Epithelial cell of proximal tubule (primary cell): ENCODE data around the gene CEMIP2. TPM values are rescaled to one million over a fixed set of nuclear protein-coding genes. Genes with fewer than 3 reads are reported as not detected.

ENCODE experiments used
- DNase-seq: peaks from one replicate; pipeline ENCODE4 v3.0.0-alpha.2; 2011; ENCODE audit warnings: low read depth
- H3K4me3 ChIP-seq: 2 replicates; pipeline ENCODE4 v1.5.1; 2011; ENCODE audit warnings: low read depth, mild to moderate bottlenecking, low read length
- total RNA-seq: library from RNA; depleted of rRNA; stranded (reverse); fragments of >200 nt; gene quantifications from 2 replicates; pipeline ENCODE4 v1.2.3, GENCODE V29; 2015
- TF ChIP-seq, protein P1 (sequence below): conservative IDR thresholded peaks from 2 replicates; pipeline ENCODE4 v1.5.1; 2012; ENCODE audit warnings: low read depth, mild to moderate bottlenecking, low read length

The CEMIP2 gene, protein sequence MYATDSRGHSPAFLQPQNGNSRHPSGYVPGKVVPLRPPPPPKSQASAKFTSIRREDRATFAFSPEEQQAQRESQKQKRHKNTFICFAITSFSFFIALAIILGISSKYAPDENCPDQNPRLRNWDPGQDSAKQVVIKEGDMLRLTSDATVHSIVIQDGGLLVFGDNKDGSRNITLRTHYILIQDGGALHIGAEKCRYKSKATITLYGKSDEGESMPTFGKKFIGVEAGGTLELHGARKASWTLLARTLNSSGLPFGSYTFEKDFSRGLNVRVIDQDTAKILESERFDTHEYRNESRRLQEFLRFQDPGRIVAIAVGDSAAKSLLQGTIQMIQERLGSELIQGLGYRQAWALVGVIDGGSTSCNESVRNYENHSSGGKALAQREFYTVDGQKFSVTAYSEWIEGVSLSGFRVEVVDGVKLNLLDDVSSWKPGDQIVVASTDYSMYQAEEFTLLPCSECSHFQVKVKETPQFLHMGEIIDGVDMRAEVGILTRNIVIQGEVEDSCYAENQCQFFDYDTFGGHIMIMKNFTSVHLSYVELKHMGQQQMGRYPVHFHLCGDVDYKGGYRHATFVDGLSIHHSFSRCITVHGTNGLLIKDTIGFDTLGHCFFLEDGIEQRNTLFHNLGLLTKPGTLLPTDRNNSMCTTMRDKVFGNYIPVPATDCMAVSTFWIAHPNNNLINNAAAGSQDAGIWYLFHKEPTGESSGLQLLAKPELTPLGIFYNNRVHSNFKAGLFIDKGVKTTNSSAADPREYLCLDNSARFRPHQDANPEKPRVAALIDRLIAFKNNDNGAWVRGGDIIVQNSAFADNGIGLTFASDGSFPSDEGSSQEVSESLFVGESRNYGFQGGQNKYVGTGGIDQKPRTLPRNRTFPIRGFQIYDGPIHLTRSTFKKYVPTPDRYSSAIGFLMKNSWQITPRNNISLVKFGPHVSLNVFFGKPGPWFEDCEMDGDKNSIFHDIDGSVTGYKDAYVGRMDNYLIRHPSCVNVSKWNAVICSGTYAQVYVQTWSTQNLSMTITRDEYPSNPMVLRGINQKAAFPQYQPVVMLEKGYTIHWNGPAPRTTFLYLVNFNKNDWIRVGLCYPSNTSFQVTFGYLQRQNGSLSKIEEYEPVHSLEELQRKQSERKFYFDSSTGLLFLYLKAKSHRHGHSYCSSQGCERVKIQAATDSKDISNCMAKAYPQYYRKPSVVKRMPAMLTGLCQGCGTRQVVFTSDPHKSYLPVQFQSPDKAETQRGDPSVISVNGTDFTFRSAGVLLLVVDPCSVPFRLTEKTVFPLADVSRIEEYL (N-terminal part only)
- total RNA-seq, result 58.8 and 92.1 TPM in 2 replicates

DNA sequence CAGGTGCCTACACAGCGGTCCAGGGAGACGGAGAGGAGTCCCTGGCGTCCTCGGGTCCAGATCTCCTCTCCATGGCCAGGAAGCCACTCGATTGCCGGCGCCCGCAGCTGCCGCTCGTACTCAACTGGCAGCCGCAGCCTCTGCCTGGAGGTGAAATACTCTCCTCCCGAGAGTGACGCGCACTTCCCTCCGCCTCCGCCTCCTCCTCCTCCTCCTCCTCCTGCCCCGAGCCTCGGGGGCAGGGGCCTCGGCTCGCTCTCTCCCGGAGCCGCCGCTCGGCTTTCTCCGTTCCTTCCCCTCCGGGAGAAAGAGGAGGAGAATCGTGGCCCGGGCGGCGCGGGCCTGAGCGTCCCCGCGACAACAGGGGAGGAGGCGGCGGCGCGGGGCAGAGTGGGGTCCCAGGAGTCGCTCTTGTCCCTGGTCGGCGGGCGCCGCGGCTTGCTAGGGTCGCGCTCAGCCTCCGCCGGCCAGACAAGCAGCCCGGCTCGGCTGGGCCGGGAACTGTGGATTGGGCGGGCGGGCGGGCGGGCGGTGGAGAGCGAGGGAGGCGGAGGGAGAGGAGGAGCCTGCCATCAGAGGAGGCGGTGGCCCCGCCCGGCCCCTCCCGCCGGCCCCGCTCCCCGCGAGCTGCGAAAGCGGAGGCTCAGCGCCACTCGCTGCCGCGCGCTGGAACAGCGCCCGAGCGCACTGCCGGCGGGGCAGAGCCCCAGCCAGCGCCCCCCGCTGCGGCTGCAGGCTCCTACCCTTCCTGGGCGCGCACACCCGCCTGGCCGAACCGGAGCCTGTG lies at the start of gene CEMIP2:
TSS of gene CEMIP2 (minus strand) at position 126 of the 787 bp plus-strand sequence. CDS start 18,140 bp downstream, outside the sequence.
- peak within 1 kb of the TSS; percentile 87 for H3K4me3 ChIP-seq
- no peak for DNase-seq
- TF ChIP-seq, protein P1, sequence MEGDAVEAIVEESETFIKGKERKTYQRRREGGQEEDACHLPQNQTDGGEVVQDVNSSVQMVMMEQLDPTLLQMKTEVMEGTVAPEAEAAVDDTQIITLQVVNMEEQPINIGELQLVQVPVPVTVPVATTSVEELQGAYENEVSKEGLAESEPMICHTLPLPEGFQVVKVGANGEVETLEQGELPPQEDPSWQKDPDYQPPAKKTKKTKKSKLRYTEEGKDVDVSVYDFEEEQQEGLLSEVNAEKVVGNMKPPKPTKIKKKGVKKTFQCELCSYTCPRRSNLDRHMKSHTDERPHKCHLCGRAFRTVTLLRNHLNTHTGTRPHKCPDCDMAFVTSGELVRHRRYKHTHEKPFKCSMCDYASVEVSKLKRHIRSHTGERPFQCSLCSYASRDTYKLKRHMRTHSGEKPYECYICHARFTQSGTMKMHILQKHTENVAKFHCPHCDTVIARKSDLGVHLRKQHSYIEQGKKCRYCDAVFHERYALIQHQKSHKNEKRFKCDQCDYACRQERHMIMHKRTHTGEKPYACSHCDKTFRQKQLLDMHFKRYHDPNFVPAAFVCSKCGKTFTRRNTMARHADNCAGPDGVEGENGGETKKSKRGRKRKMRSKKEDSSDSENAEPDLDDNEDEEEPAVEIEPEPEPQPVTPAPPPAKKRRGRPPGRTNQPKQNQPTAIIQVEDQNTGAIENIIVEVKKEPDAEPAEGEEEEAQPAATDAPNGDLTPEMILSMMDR, result peak; percentile 33

DNA sequence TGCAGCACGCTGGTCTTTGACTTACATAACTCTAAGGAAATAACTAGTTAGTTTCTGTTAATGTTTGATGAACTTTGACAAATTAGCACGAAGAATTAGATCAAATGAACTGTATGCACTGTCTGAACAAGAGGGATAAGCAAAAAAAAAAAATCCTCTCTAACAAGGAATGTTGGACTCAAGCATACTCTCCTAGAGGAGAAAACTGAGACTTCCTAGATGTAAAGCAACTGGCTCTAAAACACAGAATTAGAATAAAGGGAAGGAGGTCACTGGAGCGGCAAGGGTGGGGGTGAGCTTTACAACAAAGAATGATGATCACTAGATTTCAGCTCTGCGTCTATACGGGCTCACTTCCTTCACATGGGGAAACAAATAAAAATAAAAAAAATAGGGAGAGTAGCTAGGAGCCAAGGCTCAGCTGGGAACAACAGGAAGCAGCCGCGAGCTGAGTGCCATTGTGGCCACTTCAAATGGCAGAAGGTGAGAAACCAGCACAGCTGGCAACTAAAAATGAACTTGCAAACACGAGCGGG lies 48.7 kb upstream of the CEMIP2 start:
- DNase-seq, result no peak
- H3K4me3 ChIP-seq, result peak overlapping the region; percentile 14
- TF ChIP-seq, protein P1, result no peak

DNA sequence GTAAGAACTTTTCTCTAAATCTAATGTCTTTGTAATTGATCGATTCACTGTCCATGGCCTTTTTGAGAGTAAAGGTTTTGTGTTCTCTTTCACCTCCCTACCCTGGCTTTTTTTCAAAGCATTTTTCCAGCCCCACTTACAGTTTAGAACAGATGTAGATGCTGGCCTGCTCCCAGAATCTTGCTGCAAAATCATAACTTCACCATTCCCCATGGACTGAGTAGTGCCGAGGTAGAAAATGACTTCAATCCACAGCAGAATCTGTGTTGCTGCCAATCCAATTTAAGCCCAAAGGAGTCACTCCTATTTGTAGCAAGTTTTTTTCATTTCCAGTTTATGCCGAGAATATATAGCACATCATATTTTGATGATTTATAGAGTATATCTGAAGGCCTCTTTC lies 46.5 kb upstream of the CEMIP2 start:
- TF ChIP-seq, protein P1, result no peak

DNA sequence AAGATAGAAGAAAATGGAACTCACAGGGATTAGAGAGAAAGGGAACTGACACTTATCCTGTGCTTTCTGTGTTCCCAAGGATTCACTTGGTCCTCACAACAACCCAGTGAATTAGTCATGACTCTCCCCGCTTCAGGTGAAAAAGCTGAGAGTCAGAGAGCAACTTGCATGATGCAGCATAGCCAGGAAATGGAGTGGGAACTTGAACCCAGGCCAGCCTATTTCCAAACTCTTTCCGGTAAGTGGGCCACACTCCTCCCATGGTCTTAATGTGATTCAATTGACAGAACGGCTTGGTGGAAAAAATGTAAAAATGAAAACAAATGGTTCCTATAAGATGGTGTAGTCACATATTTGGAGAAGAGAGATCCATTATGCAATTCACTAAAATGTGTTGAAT lies 45.9 kb upstream of the CEMIP2 start:
- DNase-seq, result no peak
- TF ChIP-seq, protein P1, result no peak
- H3K4me3 ChIP-seq, result no peak overlapping the region

More for the DNA sequence above, 46.5 kb upstream of the CEMIP2 start:
- no peak for DNase-seq
- H3K4me3 ChIP-seq, result no peak overlapping the region

DNA sequence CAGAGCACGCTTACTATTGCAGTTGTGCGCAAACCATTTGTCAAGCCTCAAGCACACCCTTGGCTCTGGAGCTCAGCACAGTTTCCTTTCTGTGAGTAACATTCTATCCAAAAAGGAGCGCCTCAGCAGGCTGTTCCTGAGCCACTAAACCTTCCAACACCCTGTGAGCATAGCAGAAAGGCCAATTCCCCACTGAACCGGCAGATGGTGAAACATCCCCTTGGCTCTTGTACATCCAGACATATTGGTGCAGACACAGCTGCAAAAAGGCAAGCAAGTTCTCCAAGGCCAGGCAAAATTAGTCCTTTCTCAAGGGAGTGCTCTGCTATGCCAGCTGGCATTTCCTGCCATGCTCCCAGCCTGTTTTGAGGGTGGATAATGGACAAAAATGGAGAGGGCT lies 44.1 kb upstream of the CEMIP2 start:
- no peak for DNase-seq
- TF ChIP-seq, protein P1, result no peak

More for the DNA sequence above, 44.1 kb upstream of the CEMIP2 start:
- no peak overlapping the region for H3K4me3 ChIP-seq
